Measurements from ENCODE around the gene RNF141. TPM values are rescaled to one million over a fixed set of nuclear protein-coding genes. Genes with fewer than 3 reads are reported as not detected.

Gene RNF141
- total and polyA plus RNA-seq, 2 donors: 20.0 to 20.4 TPM

- Histone ChIP-seq H3K4me1 (ENCODE audit: control insufficient read depth in 2 of 2, insufficient read depth in 2 of 2, low read length in 2 of 2) (no peaks in the 10 kb centered on the region), H3K4me3 (ENCODE audit: low read length in 2 of 2) (no peak overlapping the region), H3K27ac (ENCODE audit: low read depth in 1 of 2, low read length in 1 of 2) (no peak overlapping the region), H3K27me3 (ENCODE audit: control insufficient read depth in 2 of 2, insufficient read depth in 1 of 2, low read length in 1 of 2) (no peaks in the 10 kb centered on the region), H3K36me3 (ENCODE audit: control insufficient read depth in 2 of 2, insufficient read depth in 2 of 2, low read length in 1 of 2) (no peaks in the 10 kb centered on the region), H3K9me3 (ENCODE audit: control insufficient read depth in 2 of 2, insufficient read depth in 1 of 2, low read length in 1 of 2) (no peaks in the 10 kb centered on the region)
- 99% methylated on average over 4 of the region's 4 CpGs for WGBS
- DNase-seq (ENCODE audit: low read depth in 6 of 9, low spot score in 9 of 9): no peak
Measured at GRCh38 chr11:10565493-10565892, 24.5 kb upstream of the RNF141 start.

- Histone ChIP-seq H3K36me3 (ENCODE audit: control insufficient read depth in 2 of 2, insufficient read depth in 2 of 2, low read length in 1 of 2) (no peaks in the 10 kb centered on the region), H3K9me3 (ENCODE audit: control insufficient read depth in 2 of 2, insufficient read depth in 1 of 2, low read length in 1 of 2) (no peaks in the 10 kb centered on the region), H3K27me3 (ENCODE audit: control insufficient read depth in 2 of 2, insufficient read depth in 1 of 2, low read length in 1 of 2) (no peaks in the 10 kb centered on the region), H3K27ac (ENCODE audit: low read depth in 1 of 2, low read length in 1 of 2) (no peak overlapping the region), H3K4me3 (ENCODE audit: low read length in 2 of 2) (no peak overlapping the region), H3K4me1 (ENCODE audit: control insufficient read depth in 2 of 2, insufficient read depth in 2 of 2, low read length in 2 of 2) (no peaks in the 10 kb centered on the region)
- 79% methylated on average over 1 of the region's 1 CpG for WGBS
- DNase-seq (ENCODE audit: low read depth in 6 of 9, low spot score in 9 of 9): peak in 1 of 9 donors; percentile 45
Measured at GRCh38 chr11:10564696-10565318, 23.8 kb upstream of the RNF141 start.

GRCh38 chr11:10564030-10564429 is 23.0 kb upstream of the RNF141 start:
- Histone ChIP-seq H3K36me3 (ENCODE audit: control insufficient read depth in 2 of 2, insufficient read depth in 2 of 2, low read length in 1 of 2) (no peaks in the 10 kb centered on the region), H3K27me3 (ENCODE audit: control insufficient read depth in 2 of 2, insufficient read depth in 1 of 2, low read length in 1 of 2) (no peaks in the 10 kb centered on the region), H3K4me3 (ENCODE audit: low read length in 2 of 2) (no peak overlapping the region), H3K4me1 (ENCODE audit: control insufficient read depth in 2 of 2, insufficient read depth in 2 of 2, low read length in 2 of 2) (no peaks in the 10 kb centered on the region), H3K9me3 (ENCODE audit: control insufficient read depth in 2 of 2, insufficient read depth in 1 of 2, low read length in 1 of 2) (no peaks in the 10 kb centered on the region), H3K27ac (ENCODE audit: low read depth in 1 of 2, low read length in 1 of 2) (no peak overlapping the region)
- WGBS: 96% methylated on average over 3 of the region's 3 CpGs
- no peak for DNase-seq (ENCODE audit: low read depth in 6 of 9, low spot score in 9 of 9)

DNA sequence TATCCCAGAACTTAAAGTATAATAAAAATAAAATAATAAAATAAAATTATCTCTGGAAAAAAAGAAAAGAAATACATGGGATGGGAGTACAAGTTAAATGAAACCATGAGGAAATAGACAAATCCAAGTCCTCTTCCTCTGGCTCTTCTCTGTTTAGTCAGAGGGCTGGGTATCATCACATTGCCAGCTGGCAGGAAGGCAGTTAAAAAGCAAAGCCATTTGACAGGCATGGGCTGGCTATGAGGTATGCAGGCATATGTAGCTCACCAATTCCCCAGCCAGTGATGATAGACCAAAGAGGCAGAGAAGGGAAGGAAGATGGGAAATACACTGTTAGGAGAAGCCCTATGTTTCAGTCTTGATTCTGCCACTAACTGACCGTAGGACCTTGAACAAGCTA is 21.0 kb upstream of the RNF141 start:
- H3K27me3 ChIP-seq (ENCODE audit: control insufficient read depth in 2 of 2, insufficient read depth in 1 of 2, low read length in 1 of 2): no peaks in the 10 kb centered on the region
- H3K4me3 ChIP-seq (ENCODE audit: low read length in 2 of 2): no peak overlapping the region
- no peaks in the 10 kb centered on the region for H3K36me3 ChIP-seq (ENCODE audit: control insufficient read depth in 2 of 2, insufficient read depth in 2 of 2, low read length in 1 of 2)
- WGBS: 100% methylated on average over 1 of the region's 1 CpG
- H3K9me3 ChIP-seq (ENCODE audit: control insufficient read depth in 2 of 2, insufficient read depth in 1 of 2, low read length in 1 of 2): no peaks in the 10 kb centered on the region
- no peak overlapping the region for H3K27ac ChIP-seq (ENCODE audit: low read depth in 1 of 2, low read length in 1 of 2)
- H3K4me1 ChIP-seq (ENCODE audit: control insufficient read depth in 2 of 2, insufficient read depth in 2 of 2, low read length in 2 of 2): no peaks in the 10 kb centered on the region
- no peak for DNase-seq (ENCODE audit: low read depth in 6 of 9, low spot score in 9 of 9)

DNA sequence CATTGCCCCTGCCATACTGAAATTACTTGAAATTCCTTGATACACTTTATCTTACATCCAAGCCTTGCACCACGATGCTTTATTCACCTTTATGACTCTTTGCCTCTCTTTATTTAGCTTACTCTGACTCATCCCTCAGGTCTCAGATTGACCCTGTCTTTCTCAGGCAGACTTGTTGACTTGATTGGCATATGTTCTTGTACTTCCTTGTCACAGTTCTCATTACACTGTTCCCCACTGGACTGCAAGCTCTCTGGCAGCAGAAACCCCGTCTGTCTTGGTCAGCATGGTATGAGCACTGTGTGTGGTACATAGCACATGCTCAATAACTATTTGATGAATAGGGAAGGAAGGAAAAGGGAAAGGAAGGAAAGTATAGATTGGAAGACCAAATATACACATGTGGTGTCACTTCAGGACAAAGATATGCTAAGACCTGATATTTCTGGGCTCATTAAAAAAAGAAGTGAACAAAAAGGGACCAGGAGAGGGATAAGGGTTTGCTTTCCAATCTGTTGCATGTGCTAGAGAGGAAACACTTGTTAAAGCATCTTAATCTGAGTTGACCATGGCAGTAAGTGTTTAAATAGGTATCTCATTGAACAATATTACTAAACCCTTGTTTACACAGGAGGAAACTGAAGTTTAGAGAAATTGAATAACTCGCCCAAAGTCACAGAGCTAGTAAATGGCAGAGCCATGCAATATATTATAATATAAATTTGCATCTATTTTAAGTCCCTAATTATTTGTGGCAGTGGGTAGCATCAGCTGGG is 20.2 kb upstream of the RNF141 start:
- Histone ChIP-seq H3K36me3 (ENCODE audit: control insufficient read depth in 2 of 2, insufficient read depth in 2 of 2, low read length in 1 of 2) (no peaks in the 10 kb centered on the region), H3K4me1 (ENCODE audit: control insufficient read depth in 2 of 2, insufficient read depth in 2 of 2, low read length in 2 of 2) (no peaks in the 10 kb centered on the region), H3K4me3 (ENCODE audit: low read length in 2 of 2) (no peak overlapping the region), H3K27me3 (ENCODE audit: control insufficient read depth in 2 of 2, insufficient read depth in 1 of 2, low read length in 1 of 2) (no peaks in the 10 kb centered on the region), H3K27ac (ENCODE audit: low read depth in 1 of 2, low read length in 1 of 2) (no peak overlapping the region), H3K9me3 (ENCODE audit: control insufficient read depth in 2 of 2, insufficient read depth in 1 of 2, low read length in 1 of 2) (no peaks in the 10 kb centered on the region)
- no peak for DNase-seq (ENCODE audit: low read depth in 6 of 9, low spot score in 9 of 9)
- 94% methylated on average over 3 of the region's 3 CpGs for WGBS

DNA sequence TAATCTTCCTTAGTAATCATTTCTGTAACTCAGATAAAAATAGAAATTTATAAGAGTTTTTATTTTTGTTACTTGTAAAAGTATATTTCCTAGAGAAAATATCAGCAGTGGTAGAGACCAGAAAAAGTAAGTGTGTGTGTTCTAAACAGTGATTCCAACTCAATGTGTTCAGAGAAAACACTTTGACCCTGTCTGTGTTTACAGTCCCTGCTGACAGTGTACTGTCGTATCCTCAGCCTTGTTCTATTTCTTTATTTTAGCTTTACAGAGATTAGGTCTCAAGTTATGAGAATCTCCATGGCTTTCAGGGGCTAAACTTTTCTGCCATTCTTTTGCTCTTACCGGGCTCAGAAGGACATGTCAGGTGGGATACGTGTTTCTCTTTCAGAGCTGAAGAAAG is 17.3 kb upstream of the RNF141 start:
- no peak for DNase-seq (ENCODE audit: low read depth in 6 of 9, low spot score in 9 of 9)
- 80% methylated on average over 3 of the region's 3 CpGs for WGBS
- Histone ChIP-seq H3K4me1 (ENCODE audit: control insufficient read depth in 2 of 2, insufficient read depth in 2 of 2, low read length in 2 of 2) (no peaks in the 10 kb centered on the region), H3K27ac (ENCODE audit: low read depth in 1 of 2, low read length in 1 of 2) (no peak overlapping the region), H3K4me3 (ENCODE audit: low read length in 2 of 2) (no peak overlapping the region), H3K9me3 (ENCODE audit: control insufficient read depth in 2 of 2, insufficient read depth in 1 of 2, low read length in 1 of 2) (no peaks in the 10 kb centered on the region), H3K27me3 (ENCODE audit: control insufficient read depth in 2 of 2, insufficient read depth in 1 of 2, low read length in 1 of 2) (no peaks in the 10 kb centered on the region), H3K36me3 (ENCODE audit: control insufficient read depth in 2 of 2, insufficient read depth in 2 of 2, low read length in 1 of 2) (no peaks in the 10 kb centered on the region)

- no peaks in the 10 kb centered on the region for H3K9me3 ChIP-seq (ENCODE audit: control insufficient read depth in 2 of 2, insufficient read depth in 1 of 2, low read length in 1 of 2)
- no peak for DNase-seq (ENCODE audit: low read depth in 6 of 9, low spot score in 9 of 9)
- no peaks in the 10 kb centered on the region for H3K36me3 ChIP-seq (ENCODE audit: control insufficient read depth in 2 of 2, insufficient read depth in 2 of 2, low read length in 1 of 2)
- no peaks in the 10 kb centered on the region for H3K27me3 ChIP-seq (ENCODE audit: control insufficient read depth in 2 of 2, insufficient read depth in 1 of 2, low read length in 1 of 2)
- no peaks in the 10 kb centered on the region for H3K4me1 ChIP-seq (ENCODE audit: control insufficient read depth in 2 of 2, insufficient read depth in 2 of 2, low read length in 2 of 2)
- no peak overlapping the region for H3K4me3 ChIP-seq (ENCODE audit: low read length in 2 of 2)
- H3K27ac ChIP-seq (ENCODE audit: low read depth in 1 of 2, low read length in 1 of 2): no peak overlapping the region
- 68% methylated on average over 1 of the region's 1 CpG for WGBS
Measured at GRCh38 chr11:10556590-10556989, 15.6 kb upstream of the RNF141 start.

GRCh38 chr11:10551845-10552352 is 10.9 kb upstream of the RNF141 start:
- WGBS: 98% methylated on average over 3 of the region's 3 CpGs
- H3K4me3 ChIP-seq (ENCODE audit: low read length in 2 of 2): no peak overlapping the region
- H3K27ac ChIP-seq (ENCODE audit: low read depth in 1 of 2, low read length in 1 of 2): no peak overlapping the region
- no peaks in the 10 kb centered on the region for H3K27me3 ChIP-seq (ENCODE audit: control insufficient read depth in 2 of 2, insufficient read depth in 1 of 2, low read length in 1 of 2)
- H3K4me1 ChIP-seq (ENCODE audit: control insufficient read depth in 2 of 2, insufficient read depth in 2 of 2, low read length in 2 of 2): no peaks in the 10 kb centered on the region
- no peaks in the 10 kb centered on the region for H3K9me3 ChIP-seq (ENCODE audit: control insufficient read depth in 2 of 2, insufficient read depth in 1 of 2, low read length in 1 of 2)
- no peaks in the 10 kb centered on the region for H3K36me3 ChIP-seq (ENCODE audit: control insufficient read depth in 2 of 2, insufficient read depth in 2 of 2, low read length in 1 of 2)
- DNase-seq (ENCODE audit: low read depth in 6 of 9, low spot score in 9 of 9): no peak

GRCh38 chr11:10551290-10551592 is 10.3 kb upstream of the RNF141 start:
- no peaks in the 10 kb centered on the region for H3K36me3 ChIP-seq (ENCODE audit: control insufficient read depth in 2 of 2, insufficient read depth in 2 of 2, low read length in 1 of 2)
- 96% methylated on average over 4 of the region's 4 CpGs for WGBS
- no peaks in the 10 kb centered on the region for H3K27me3 ChIP-seq (ENCODE audit: control insufficient read depth in 2 of 2, insufficient read depth in 1 of 2, low read length in 1 of 2)
- no peaks in the 10 kb centered on the region for H3K4me1 ChIP-seq (ENCODE audit: control insufficient read depth in 2 of 2, insufficient read depth in 2 of 2, low read length in 2 of 2)
- no peak overlapping the region for H3K27ac ChIP-seq (ENCODE audit: low read depth in 1 of 2, low read length in 1 of 2)
- no peak for DNase-seq (ENCODE audit: low read depth in 6 of 9, low spot score in 9 of 9)
- H3K9me3 ChIP-seq (ENCODE audit: control insufficient read depth in 2 of 2, insufficient read depth in 1 of 2, low read length in 1 of 2): no peaks in the 10 kb centered on the region
- no peak overlapping the region for H3K4me3 ChIP-seq (ENCODE audit: low read length in 2 of 2)
